IPS-18a (cell line): ENCODE measurements around the gene MAD1L1.

Experiments used
- H3K27ac ChIP-seq: one replicate; pipeline ENCODE4 v1.5.1; 2013; ENCODE audit warnings: low read length
- H3K27me3 ChIP-seq: one replicate; pipeline ENCODE4 v1.6.1; 2013; ENCODE audit warnings: mild to moderate bottlenecking, low read length; ENCODE audit not compliant: control insufficient read depth, insufficient read depth
- H3K36me3 ChIP-seq: one replicate; pipeline ENCODE4 v1.6.1; 2013; ENCODE audit warnings: low read depth, low read length; ENCODE audit not compliant: control insufficient read depth
- H3K4me1 ChIP-seq: one replicate; pipeline ENCODE4 v1.6.1; 2013; ENCODE audit warnings: low read depth, low read length; ENCODE audit not compliant: control insufficient read depth
- H3K4me3 ChIP-seq: one replicate; pipeline ENCODE4 v1.5.1; 2013; ENCODE audit warnings: low read length
- H3K9ac ChIP-seq: one replicate; pipeline ENCODE4 v1.6.1; 2013; ENCODE audit warnings: mild to moderate bottlenecking, low read length, moderate library complexity
- H3K9me3 ChIP-seq: one replicate; pipeline ENCODE4 v1.6.1; 2013; ENCODE audit warnings: low read depth, low read length; ENCODE audit not compliant: control insufficient read depth

The MAD1L1 gene

DNA sequence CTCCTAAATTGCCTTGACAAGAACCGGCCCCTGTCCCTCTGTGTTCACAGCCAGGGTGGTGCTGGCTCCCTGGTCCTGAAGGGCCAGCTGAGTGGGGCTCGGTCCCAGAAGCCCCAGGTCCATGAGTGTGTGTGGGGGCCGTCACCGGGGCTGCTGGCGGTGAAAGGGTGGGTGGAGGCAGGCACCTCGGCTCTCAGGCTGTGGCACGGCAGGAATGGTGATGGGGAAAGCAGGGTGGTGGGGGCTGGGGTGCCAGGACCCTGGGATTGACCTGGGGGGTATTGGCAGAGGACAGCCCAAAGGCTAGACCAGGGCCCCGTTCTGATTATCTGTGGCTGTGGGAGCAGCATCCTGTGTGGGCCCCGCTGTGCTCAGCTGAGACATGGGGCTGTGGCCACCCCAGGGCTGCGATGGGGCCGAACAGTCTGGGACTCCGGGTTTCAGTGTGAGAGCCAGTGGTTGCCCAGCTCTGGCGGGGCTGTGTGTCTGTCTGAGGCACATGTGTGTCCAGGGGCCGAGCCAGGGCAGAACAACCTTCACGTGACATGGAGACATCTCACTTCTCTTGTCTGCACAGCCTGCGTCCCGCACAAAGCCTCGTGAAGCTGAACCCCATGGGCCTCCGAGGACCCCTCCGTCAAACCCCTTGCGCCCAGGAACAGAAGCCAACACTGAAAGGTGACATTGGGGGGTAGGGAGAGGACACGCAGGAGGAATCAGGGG lies 418.5 kb downstream of the MAD1L1 start:
- H3K27me3 ChIP-seq: no peaks in the 10 kb centered on the region
- no peaks in the 10 kb centered on the region for H3K9me3 ChIP-seq
- H3K36me3 ChIP-seq: no peaks in the 10 kb centered on the region
- H3K4me1 ChIP-seq: no peaks in the 10 kb centered on the region
- no peak overlapping the region for H3K9ac ChIP-seq
- no peak overlapping the region for H3K4me3 ChIP-seq
- H3K27ac ChIP-seq: no peak overlapping the region

DNA sequence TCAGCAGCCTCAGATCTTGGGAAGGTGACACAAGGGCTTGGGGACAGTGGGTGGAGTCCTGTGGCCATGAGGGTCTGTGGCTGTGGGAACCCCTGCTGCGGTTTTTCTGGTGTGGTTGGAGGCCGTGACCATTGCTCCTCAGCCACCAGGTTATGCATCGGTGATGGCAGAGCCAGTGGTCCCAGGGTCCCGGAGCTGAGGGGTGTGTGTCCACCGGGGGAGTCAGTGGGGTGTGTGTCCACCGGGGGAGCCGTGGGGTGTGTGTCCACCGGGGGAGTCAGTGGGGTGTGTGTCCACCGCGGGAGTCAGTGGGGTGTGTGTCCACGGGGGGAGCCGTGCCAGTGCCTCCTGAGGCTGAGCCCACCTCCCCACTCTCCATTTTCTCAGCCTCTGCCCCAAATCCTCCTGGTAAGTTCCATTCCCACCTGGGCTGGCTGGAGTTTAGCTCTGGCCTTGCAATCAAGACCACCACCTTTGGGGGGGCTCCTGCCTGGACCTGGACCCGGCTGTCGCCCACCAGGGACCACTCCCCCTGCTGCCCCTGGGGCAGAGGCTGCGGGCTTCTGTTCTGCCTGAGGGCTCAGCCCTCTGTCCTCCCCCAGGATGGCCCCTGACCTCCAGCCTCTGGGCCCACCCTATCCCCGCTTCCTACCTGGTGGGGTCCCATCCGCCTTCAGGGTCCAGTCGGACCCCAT lies 419.2 kb downstream of the MAD1L1 start:
- H3K4me3 ChIP-seq: no peak overlapping the region
- H3K36me3 ChIP-seq: no peaks in the 10 kb centered on the region
- no peaks in the 10 kb centered on the region for H3K4me1 ChIP-seq
- no peaks in the 10 kb centered on the region for H3K27me3 ChIP-seq
- no peak overlapping the region for H3K9ac ChIP-seq
- H3K27ac ChIP-seq: no peak overlapping the region
- H3K9me3 ChIP-seq: no peaks in the 10 kb centered on the region

DNA sequence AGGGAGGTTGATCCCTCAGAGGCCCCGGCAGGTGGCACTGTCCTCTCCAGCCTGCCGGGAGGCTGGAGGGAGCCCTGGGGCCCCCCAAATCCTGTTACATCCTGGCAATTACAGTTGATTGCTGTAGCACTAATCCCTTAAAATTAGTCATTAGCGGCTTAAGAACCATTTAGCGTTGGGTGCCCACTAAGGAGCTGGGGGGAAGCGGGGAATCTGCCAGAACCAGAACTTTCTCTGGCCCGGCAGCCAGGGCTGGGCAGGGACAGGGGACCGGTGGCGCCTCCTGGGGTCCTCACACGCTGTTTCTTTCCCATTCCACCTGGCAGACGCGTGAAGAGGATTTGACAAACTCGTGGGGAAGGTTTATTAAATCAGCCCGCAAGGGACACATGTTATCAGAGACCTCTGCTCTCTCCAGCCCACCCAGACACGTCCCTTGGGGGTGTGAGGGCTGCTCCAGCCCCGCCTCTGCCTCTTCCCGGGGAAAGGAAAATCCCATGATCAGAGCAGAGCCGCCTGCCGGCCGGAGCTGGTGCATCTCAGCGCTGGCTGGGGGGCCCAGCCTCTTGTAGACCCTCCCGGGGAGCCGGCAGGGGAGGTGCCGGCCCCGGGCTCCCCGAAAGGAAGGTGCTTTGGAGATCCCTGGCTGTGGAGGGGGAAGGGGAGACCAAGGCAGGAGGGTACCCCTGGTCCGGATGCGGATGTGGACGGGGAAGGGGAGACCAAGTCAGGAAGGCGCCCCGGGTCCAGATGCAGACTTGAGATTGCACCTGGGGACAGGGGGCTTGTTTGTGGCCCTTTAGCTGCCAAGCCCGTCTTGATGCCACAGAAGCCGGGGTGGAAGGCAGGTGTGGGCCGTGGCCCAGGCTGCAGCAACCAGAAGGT lies 420.0 kb downstream of the MAD1L1 start:
- Histone ChIP-seq H3K27ac (no peak overlapping the region), H3K27me3 (no peaks in the 10 kb centered on the region), H3K4me3 (no peak overlapping the region), H3K4me1 (no peaks in the 10 kb centered on the region), H3K9me3 (no peaks in the 10 kb centered on the region), H3K36me3 (no peaks in the 10 kb centered on the region), H3K9ac (no peak overlapping the region)

DNA sequence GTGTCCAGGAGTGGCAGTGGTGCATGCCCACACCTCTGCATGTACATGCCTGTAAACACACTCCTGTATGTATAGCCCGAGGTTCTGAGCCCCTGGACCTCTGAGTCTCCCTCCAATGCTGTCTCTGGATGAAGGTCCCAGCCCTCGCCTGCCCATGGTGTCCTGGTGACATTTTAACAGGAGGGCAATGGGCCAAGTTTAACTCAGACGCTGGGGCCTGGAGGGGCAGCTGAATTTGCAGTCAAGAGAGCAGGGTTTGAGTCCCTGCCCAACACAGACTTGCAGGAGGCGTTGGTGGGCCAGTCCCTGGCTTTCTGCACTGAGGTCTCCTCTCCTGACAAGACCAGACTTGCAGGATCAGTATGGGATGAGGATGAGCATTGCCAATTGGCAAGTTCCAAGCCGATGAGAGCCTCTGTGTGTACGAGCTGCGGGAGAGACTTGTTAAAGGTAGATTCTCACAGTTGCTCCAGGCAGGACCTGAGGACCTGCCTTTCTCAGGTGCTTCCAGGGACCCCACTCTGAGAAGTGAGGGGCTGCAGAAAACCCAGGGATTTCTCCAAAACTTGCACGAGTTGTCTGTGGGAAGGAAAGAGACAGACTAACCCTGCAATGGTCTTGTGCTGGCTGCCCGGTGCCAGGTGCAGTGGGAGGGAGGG lies 420.8 kb downstream of the MAD1L1 start:
- H3K27me3 ChIP-seq: no peaks in the 10 kb centered on the region
- no peak overlapping the region for H3K4me3 ChIP-seq
- H3K9ac ChIP-seq: no peak overlapping the region
- H3K9me3 ChIP-seq: no peaks in the 10 kb centered on the region
- H3K36me3 ChIP-seq: no peaks in the 10 kb centered on the region
- no peaks in the 10 kb centered on the region for H3K4me1 ChIP-seq
- no peak overlapping the region for H3K27ac ChIP-seq

DNA sequence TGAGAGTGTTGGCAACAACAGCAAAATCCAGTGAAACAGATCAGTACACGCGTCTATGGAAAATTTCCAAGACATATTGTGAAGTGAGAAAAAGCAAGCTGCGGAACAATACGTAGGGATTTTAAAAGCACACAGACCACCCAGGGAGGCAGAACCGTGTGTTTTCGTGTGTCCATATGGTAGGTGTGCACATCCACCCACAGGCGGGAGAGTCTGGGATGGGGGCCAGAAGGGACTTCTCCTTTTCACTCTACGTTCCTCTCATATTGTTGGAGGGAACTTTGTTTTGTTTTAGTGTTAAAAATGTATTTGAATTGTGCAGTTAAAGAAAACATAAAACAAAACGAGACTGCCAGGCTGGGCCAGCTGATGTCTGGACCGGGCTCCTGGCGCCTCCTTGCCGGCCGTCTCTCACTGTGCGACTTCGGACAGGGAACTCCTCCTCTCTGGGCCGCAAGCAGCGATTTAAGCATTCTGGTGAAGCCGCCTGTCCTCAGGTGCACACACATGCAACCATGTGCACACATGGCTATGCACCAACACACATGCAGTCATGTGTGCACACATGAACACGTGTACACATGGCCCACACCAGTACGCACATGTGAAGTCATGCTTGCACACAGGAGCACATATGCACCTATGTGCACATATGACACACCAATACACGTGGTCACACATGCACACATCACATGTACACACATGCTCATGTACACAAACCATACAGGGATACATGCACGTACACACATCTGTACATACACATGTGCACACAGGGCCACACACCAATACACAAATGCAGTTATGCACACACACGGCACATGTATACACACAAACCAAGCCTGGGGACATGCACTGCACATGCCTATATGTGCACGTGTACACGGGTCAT lies 421.5 kb downstream of the MAD1L1 start:
- Histone ChIP-seq H3K9ac (no peak overlapping the region), H3K36me3 (no peaks in the 10 kb centered on the region), H3K9me3 (no peaks in the 10 kb centered on the region), H3K27ac (no peak overlapping the region), H3K4me1 (no peaks in the 10 kb centered on the region), H3K4me3 (no peak overlapping the region), H3K27me3 (no peaks in the 10 kb centered on the region)

DNA sequence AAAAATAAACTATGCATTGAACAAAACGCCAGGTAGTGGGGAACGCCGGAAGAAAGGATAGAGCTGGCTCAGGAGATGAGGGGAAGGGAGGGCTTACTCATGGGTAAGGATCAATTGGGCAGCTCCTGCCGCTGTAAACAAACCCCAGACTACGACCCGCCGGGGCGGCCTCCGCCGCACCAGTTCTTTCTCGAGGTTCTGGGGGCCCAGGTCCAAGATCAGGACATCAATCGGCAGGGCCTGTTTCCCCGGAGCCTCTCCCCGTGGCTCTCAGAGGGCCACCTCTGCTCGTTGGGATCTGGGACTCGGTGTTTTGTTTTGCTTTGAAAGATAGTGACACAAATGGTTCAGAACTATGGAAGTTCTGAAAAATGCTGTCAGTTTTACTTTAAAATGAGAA lies 422.2 kb downstream of the MAD1L1 start:
- Histone ChIP-seq H3K4me3 (no peak overlapping the region), H3K27ac (no peak overlapping the region), H3K27me3 (no peaks in the 10 kb centered on the region), H3K36me3 (no peaks in the 10 kb centered on the region), H3K9me3 (no peaks in the 10 kb centered on the region), H3K4me1 (no peaks in the 10 kb centered on the region), H3K9ac (no peak overlapping the region)

DNA sequence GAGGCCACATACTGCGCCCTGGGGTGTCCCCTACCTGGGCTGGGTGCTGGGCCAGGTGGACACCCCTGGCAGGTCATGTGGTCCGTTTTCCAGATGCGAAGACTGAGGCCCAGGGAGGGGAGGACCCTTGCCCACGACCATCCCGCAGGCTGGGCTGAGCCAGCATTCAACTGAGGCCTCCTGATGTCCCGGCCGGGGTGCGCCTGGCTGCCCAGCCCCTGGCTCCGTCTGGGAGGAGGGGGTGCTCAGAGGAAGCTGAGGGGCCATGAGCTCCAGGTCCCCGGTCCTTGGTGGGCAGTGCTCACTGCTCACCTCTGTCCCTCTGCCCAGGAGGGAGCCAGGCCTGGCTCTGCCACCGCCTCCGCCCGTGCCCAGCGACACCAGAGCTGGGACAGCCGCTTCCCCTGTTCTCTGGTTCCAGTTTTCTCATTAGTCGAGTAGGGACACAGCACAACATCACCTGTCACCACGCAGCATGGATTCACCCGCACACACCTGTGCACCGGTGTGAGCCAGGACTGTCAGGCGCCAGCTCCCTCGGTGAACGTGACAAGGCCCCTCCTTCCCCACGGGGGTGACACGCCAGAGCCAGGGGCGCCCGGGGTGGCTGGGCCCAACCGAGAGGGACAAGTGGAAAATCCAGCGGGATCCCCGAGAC lies 423.0 kb downstream of the MAD1L1 start:
- H3K4me1 ChIP-seq: no peaks in the 10 kb centered on the region

DNA sequence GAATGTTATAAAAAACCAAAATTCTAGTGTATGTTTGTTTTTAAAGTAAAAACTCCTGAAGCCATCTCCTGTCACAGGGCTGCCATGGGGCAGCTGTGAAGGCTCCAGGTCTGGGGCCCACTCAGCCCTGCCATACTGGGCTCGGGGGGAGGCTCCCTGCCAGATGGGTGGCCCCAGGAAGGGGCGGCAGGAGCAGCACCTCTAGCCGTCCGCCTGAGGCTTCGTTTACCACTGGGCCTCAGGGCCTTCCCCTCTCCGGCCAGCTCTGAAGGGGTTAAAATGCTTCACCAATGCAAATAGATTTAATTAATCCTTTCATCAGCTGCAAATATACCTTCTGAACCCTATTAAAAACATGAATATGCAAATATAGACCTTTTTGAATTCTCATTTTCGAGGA lies 423.7 kb downstream of the MAD1L1 start:
- Histone ChIP-seq H3K36me3 (no peaks in the 10 kb centered on the region), H3K9me3 (no peaks in the 10 kb centered on the region), H3K27ac (no peak overlapping the region), H3K4me1 (peaks cover 2% of the 10 kb centered on the region), H3K4me3 (no peak overlapping the region), H3K27me3 (no peaks in the 10 kb centered on the region), H3K9ac (no peak overlapping the region)

More for the DNA sequence above, 423.0 kb downstream of the MAD1L1 start:
- H3K27ac ChIP-seq: no peak overlapping the region
- no peak overlapping the region for H3K9ac ChIP-seq
- no peaks in the 10 kb centered on the region for H3K27me3 ChIP-seq
- H3K9me3 ChIP-seq: no peaks in the 10 kb centered on the region
- H3K36me3 ChIP-seq: no peaks in the 10 kb centered on the region
- no peak overlapping the region for H3K4me3 ChIP-seq

DNA sequence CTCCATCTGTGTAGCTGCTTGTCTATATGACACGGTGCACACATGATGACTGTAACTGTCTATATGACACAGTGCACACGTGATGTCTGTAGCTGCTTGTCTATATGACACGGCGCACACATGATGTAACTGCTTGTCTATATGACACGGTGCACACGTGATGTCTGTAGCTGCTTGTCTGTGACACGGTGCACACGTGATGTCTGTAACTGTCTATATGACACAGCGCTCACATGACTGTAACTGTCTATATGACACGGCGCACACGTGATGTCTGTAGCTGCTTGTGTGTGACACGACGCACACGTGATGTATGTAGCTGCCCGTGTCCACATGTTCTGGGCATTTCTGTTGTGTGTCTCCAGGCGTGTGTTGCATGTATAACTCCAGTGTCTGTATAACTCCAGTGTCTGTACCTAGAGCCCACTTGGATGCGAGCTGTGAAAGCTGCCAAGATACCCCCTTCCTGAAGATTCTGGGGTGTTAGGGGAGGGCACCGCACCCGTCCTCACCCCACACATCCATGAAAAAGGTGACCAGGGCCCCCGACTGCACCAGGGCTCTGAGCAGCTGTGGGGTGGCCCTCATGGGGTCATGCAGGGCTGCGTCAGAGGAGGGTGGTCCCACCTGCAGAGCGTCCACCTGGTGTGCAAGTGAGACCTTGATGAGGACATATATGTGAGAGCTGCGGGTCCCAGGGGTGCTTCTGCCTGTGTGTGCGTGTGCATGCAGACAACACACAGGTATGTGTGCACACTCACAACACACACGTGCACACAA lies 424.7 kb downstream of the MAD1L1 start:
- H3K27ac ChIP-seq: no peak overlapping the region
- H3K9ac ChIP-seq: no peak overlapping the region
- H3K4me1 ChIP-seq: peaks cover 3% of the 10 kb centered on the region

DNA sequence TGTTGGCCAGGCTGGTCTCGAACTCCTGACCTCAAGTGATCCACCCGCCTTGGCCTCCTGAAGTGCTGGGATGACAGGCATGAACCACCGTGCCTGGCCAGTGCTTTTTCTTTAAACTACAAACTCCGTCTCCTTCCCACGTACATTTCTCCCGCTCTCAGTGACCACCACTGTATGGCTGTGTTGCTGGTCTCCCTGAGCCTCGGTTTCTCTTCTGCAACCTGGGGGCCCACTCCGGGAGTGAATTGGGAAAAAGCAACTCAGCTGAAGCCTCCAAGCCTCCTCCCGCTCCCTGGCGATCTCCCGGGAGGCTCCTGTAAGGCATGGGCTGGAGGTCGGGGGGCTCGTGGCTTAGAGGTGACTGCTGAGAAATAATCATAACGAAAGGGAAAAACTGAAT lies 426.4 kb downstream of the MAD1L1 start:
- Histone ChIP-seq H3K4me3 (no peak overlapping the region), H3K36me3 (no peaks in the 10 kb centered on the region), H3K9ac (no peak overlapping the region), H3K4me1 (peaks cover 3% of the 10 kb centered on the region), H3K27ac (no peak overlapping the region), H3K9me3 (no peaks in the 10 kb centered on the region), H3K27me3 (no peaks in the 10 kb centered on the region)

More for the DNA sequence above, 424.7 kb downstream of the MAD1L1 start:
- no peak overlapping the region for H3K4me3 ChIP-seq
- no peaks in the 10 kb centered on the region for H3K36me3 ChIP-seq
- no peaks in the 10 kb centered on the region for H3K27me3 ChIP-seq
- H3K9me3 ChIP-seq: no peaks in the 10 kb centered on the region
